HepG2 (cell line): ENCODE measurements around the gene DBNDD1. TPM values are rescaled to one million over a fixed set of nuclear protein-coding genes. Genes with fewer than 3 reads are reported as not detected.
A peak's percentile ranks its signal among the peaks of the same experiment; 100 is the strongest.
"Not testable (repeated sequence)": the region's sequence is repeated elsewhere in the genome, so short reads cannot be mapped to it uniquely, and the experiment has no call there.

ENCODE experiments used
- CCDC6 ChIP-seq: sonication (generic); formaldehyde crosslinking; IDR thresholded peaks from 2 replicates; pipeline ENCODE4 v1.8.1; 2022; ENCODE audit warnings: mild to moderate bottlenecking, missing genetic modification reagents, moderate library complexity
- FOXC1 ChIP-seq: sonication (generic); formaldehyde crosslinking; IDR thresholded peaks from 2 replicates; pipeline ENCODE4 v1.8.0; 2022; ENCODE audit warnings: mild to moderate bottlenecking, missing genetic modification reagents, borderline replicate concordance
- FOXK1 ChIP-seq: sonication (generic); formaldehyde crosslinking; IDR thresholded peaks from 2 replicates; pipeline ENCODE4 v1.4.0; 2020; ENCODE audit warnings: low read depth, missing genetic modification reagents, borderline replicate concordance
- HDAC1 ChIP-seq: sonication (generic); formaldehyde crosslinking; IDR thresholded peaks from 2 replicates; pipeline ENCODE4 v1.5.1; 2020; ENCODE audit warnings: mild to moderate bottlenecking, missing genetic modification reagents
- IKZF5 ChIP-seq: IDR thresholded peaks from 2 replicates; pipeline ENCODE4 v1.6.1; 2018; ENCODE audit warnings: missing genetic modification reagents, mild to moderate bottlenecking, missing compliant biosample characterization
- KMT2B ChIP-seq: IDR thresholded peaks from 2 replicates; pipeline ENCODE4 v1.6.1; 2016; ENCODE audit warnings: missing genetic modification reagents, missing compliant biosample characterization
- NCOR1 ChIP-seq: fragments of 200-600 bp; sonication (generic); IDR thresholded peaks from 2 replicates; pipeline ENCODE4 v1.7.0; 2017; ENCODE audit warnings: antibody characterized with exemption, low read length, borderline replicate concordance
- NFE2 ChIP-seq: sonication (generic); formaldehyde crosslinking; IDR thresholded peaks from 2 replicates; pipeline ENCODE4 v1.4.0; 2020; ENCODE audit warnings: missing genetic modification reagents
- NFE2L2 ChIP-seq: fragments of 150-350 bp; IDR thresholded peaks from 2 replicates; pipeline ENCODE4 v1.6.1; 2014; ENCODE audit warnings: low read length
- SIN3A ChIP-seq: IDR thresholded peaks from 2 replicates; pipeline ENCODE4 v1.6.1; 2011; ENCODE audit warnings: low read depth, mild to moderate bottlenecking, control low read depth, low read length, borderline replicate concordance
- ZNF274 ChIP-seq: sonication (generic); formaldehyde crosslinking; IDR thresholded peaks from 2 replicates; pipeline ENCODE4 v1.5.1; 2020; ENCODE audit warnings: mild to moderate bottlenecking, missing genetic modification reagents
- ZNF547 ChIP-seq: sonication (generic); formaldehyde crosslinking; IDR thresholded peaks from 2 replicates; pipeline ENCODE4 v1.5.1; 2020; ENCODE audit warnings: mild to moderate bottlenecking, missing genetic modification reagents
- ZNF552 ChIP-seq: sonication (generic); formaldehyde crosslinking; IDR thresholded peaks from 2 replicates; pipeline ENCODE4 v1.9.0; 2022; ENCODE audit warnings: missing genetic modification reagents, mild to moderate bottlenecking, borderline replicate concordance
- ZNF589 ChIP-seq: sonication (generic); formaldehyde crosslinking; conservative IDR thresholded peaks from 2 replicates; pipeline ENCODE4 v1.8.0; 2022; ENCODE audit warnings: mild to moderate bottlenecking, moderate library complexity, missing genetic modification reagents
- ZNF878 ChIP-seq: sonication (generic); formaldehyde crosslinking; IDR thresholded peaks from 2 replicates; pipeline ENCODE4 v1.8.1; 2023; ENCODE audit warnings: mild to moderate bottlenecking, missing genetic modification reagents, moderate library complexity
- ZSCAN21 ChIP-seq: sonication (generic); formaldehyde crosslinking; IDR thresholded peaks from 2 replicates; pipeline ENCODE4 v1.8.0; 2022; ENCODE audit warnings: mild to moderate bottlenecking, missing genetic modification reagents, moderate library complexity, borderline replicate concordance
- polyA plus RNA-seq, 8 experiments: library from polyadenylated mRNA; depleted of rRNA in 3 of 8; stranded (reverse) in 7 of 8; unstranded in 1 of 8; fragments of >200 nt; fragmentation: Illumina TruSeq in 4 of 8; extraction: Trizol in 4 of 8; gene quantifications; 2 replicates each; pipeline versions ENCODE4 v1.2.1 to v1.2.3, GENCODE V29; 2011 to 2016; ENCODE audit warnings: low read depth in 4 of 8, missing spikeins in 1 of 8, mixed read lengths in 1 of 8; ENCODE audit not compliant: insufficient read depth in 1 of 8
- total RNA-seq, 5 experiments: library from RNA; depleted of rRNA; stranded (reverse); fragments of >200 nt; fragmentation: Illumina TruSeq; extraction: Trizol; gene quantifications; 2 replicates each; pipeline ENCODE4 v1.2.3, GENCODE V29; 2016; ENCODE audit warnings: low read depth in 1 of 5
- TF ChIP-seq, protein P1 (sequence below): IDR thresholded peaks from 2 replicates; pipeline ENCODE4 v1.6.1; 2012; ENCODE audit warnings: inconsistent platforms
- TF ChIP-seq, protein P2 (sequence below): sonication (generic); formaldehyde crosslinking; IDR thresholded peaks from 2 replicates; pipeline ENCODE4 v1.8.0; 2022; ENCODE audit warnings: missing genetic modification reagents, mild to moderate bottlenecking, borderline replicate concordance
- TF ChIP-seq, protein P3 (sequence below), 2 experiments: sonication (generic) in 1 of 2; formaldehyde crosslinking in 1 of 2; IDR thresholded peaks; 2 replicates each; pipeline versions ENCODE4 v1.6.1 to v1.9.0; 2014 to 2022; ENCODE audit warnings: antibody characterized with exemption in 1 of 2, borderline replicate concordance in 1 of 2, inconsistent platforms in 1 of 2, low read depth in 1 of 2, missing genetic modification reagents in 1 of 2

Gene DBNDD1
- total and polyA plus RNA-seq, 2 of the 13 experiments (the other 11 are each of a cell fraction or from before 2014, with no cell fraction given) = 17.0 to 40.4 TPM

DNA sequence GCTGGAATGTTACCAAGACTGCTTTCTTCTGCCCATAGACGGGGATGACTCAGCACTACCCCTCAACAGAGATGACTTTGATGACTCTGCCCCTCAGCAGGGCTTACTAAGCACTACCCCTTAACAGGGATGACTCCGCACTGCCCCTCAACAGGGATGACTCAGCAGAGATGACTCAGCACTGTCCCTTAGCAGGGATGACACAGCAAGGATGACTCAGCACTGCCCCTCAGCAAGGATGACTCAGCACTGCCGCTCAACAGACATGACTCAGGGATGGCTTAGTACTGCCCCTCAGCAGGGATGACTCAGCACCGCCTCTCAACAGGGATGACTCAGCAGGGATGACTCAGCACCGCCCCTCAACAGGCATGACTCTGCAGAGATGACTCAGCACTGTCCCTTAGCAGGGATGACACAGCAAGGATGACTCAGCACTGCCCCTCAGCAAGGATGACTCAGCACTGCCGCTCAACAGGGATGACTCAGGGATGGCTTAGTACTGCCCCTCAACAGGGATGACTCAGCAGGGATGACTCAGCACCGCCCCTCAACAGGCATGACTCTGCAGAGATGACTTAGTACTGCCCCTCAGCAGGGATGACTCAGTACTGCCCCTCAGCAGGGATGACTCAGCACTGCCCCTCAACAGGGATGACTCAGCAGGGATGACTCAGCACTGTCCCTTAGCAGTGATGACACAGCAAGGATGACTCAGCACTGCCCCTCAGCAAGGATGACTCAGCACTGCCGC, 24.4 kb downstream of the DBNDD1 start (continued):
- TF ChIP-seq, protein P1, sequence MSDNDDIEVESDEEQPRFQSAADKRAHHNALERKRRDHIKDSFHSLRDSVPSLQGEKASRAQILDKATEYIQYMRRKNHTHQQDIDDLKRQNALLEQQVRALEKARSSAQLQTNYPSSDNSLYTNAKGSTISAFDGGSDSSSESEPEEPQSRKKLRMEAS = 0 out of 2 replicates have a peak, but pooled peaks have one; percentile 29
- TF ChIP-seq HDAC1 (CRISPR knock-in tag) (peak; percentile 82), CCDC6 (CRISPR knock-in tag) (0 out of 2 replicates have a peak, but pooled peaks have one; percentile 50), ZNF552 (CRISPR knock-in tag) (peak; percentile 83), KMT2B (CRISPR knock-in tag) (0 out of 2 replicates have a peak, but pooled peaks have one; percentile 24), SIN3A (0 out of 2 replicates have a peak, but pooled peaks have one; percentile 18), ZSCAN21 (peak; percentile 92), IKZF5 (peak; percentile 26; the same call in 1 of the 2 replicates), NFE2 (CRISPR knock-in tag) (peak; percentile 62), ZNF878 (CRISPR knock-in tag) (peak; percentile 70), NCOR1 (peak; percentile 30; the same call in 1 of the 2 replicates), FOXC1 (peak; percentile 9; the same call in 1 of the 2 replicates), ZNF589 (CRISPR knock-in tag) (peak; percentile 3; the same call in 1 of the 2 replicates), ZNF547 (CRISPR knock-in tag) (0 out of 2 replicates have a peak, but pooled peaks have one; percentile 49), ZNF274 (0 out of 2 replicates have a peak, but pooled peaks have one; percentile 23), NFE2L2 (peak; percentile 96), FOXK1 (peak; percentile 58; the same call in 1 of the 2 replicates)
- TF ChIP-seq, protein P2, sequence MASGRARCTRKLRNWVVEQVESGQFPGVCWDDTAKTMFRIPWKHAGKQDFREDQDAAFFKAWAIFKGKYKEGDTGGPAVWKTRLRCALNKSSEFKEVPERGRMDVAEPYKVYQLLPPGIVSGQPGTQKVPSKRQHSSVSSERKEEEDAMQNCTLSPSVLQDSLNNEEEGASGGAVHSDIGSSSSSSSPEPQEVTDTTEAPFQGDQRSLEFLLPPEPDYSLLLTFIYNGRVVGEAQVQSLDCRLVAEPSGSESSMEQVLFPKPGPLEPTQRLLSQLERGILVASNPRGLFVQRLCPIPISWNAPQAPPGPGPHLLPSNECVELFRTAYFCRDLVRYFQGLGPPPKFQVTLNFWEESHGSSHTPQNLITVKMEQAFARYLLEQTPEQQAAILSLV (CRISPR knock-in tag) = peak; percentile 36; the same call in 1 of the 2 replicates
- TF ChIP-seq, protein P3, sequence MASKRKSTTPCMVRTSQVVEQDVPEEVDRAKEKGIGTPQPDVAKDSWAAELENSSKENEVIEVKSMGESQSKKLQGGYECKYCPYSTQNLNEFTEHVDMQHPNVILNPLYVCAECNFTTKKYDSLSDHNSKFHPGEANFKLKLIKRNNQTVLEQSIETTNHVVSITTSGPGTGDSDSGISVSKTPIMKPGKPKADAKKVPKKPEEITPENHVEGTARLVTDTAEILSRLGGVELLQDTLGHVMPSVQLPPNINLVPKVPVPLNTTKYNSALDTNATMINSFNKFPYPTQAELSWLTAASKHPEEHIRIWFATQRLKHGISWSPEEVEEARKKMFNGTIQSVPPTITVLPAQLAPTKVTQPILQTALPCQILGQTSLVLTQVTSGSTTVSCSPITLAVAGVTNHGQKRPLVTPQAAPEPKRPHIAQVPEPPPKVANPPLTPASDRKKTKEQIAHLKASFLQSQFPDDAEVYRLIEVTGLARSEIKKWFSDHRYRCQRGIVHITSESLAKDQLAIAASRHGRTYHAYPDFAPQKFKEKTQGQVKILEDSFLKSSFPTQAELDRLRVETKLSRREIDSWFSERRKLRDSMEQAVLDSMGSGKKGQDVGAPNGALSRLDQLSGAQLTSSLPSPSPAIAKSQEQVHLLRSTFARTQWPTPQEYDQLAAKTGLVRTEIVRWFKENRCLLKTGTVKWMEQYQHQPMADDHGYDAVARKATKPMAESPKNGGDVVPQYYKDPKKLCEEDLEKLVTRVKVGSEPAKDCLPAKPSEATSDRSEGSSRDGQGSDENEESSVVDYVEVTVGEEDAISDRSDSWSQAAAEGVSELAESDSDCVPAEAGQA (IDR thresholded peaks at IDR 0.05; ENCODE audit: low read depth) = peak; percentile 60; the same call in 1 of the 2 replicates
- TF ChIP-seq, protein P3 (CRISPR knock-in tag; IDR thresholded peaks at IDR 0.05; ENCODE audit: borderline replicate concordance) = not testable (repeated sequence)
